Lower lobe of right lung (tissue), 2 donors: ENCODE data around the gene NFATC3. TPM values are rescaled to one million over a fixed set of nuclear protein-coding genes. Genes with fewer than 3 reads are reported as not detected.
A peak's percentile ranks its signal among the peaks of the same experiment; 100 is the strongest.

ENCODE experiments used
- ATAC-seq, 2 donors: fragments of 200-7000 bp; cut with Tn5 transposase; one replicate each; pipeline ENCODE4 v1.9.1; 2020 to 2022; ENCODE audit warnings: mild to moderate bottlenecking in 2 of 2, moderate library complexity in 2 of 2
- DNase-seq: peaks from one replicate; pipeline ENCODE4 v3.0.0-alpha.2; 2020
- H3K27ac ChIP-seq: fragments of 200-600 bp; one replicate; pipeline ENCODE4 v1.8.0; 2022
- H3K27me3 ChIP-seq: fragments of 200-600 bp; one replicate; pipeline ENCODE4 v1.8.0; 2022; ENCODE audit warnings: low read depth
- H3K36me3 ChIP-seq: fragments of 200-600 bp; one replicate; pipeline ENCODE4 v1.8.0; 2022; ENCODE audit warnings: mild to moderate bottlenecking
- H3K4me1 ChIP-seq: fragments of 200-600 bp; one replicate; pipeline ENCODE4 v1.8.0; 2022
- H3K4me3 ChIP-seq: fragments of 200-600 bp; one replicate; pipeline ENCODE4 v1.8.0; 2022; ENCODE audit warnings: mild to moderate bottlenecking
- H3K9me3 ChIP-seq: fragments of 200-600 bp; one replicate; pipeline ENCODE4 v1.8.0; 2022
- intact Hi-C: fragments of 100-400 bp; cut with DNase I; formaldehyde crosslinking; loops from one replicate; pipeline ENCODE4 v1.11.0; 2022
- total RNA-seq: library from RNA; stranded (reverse); fragmentation: NEBNext Ultra II Directional; extraction: Animal tissue kit (Norgen Biotek cat#: 25700); gene quantifications from one replicate; pipeline ENCODE4 v1.2.1, GENCODE V29; 2021
- TF ChIP-seq, protein P1 (sequence below): fragments of 200-600 bp; IDR thresholded peaks from one replicate; pipeline ENCODE4 v1.8.0; 2022; ENCODE audit warnings: antibody characterized with exemption, mild to moderate bottlenecking
- donor health status: DM: no; HTN: yes; CAD: no; lungs with severe emphysema.

NFATC3 gene
- total RNA-seq, 1 donor from 2014 or later = 61.6 TPM

DNA sequence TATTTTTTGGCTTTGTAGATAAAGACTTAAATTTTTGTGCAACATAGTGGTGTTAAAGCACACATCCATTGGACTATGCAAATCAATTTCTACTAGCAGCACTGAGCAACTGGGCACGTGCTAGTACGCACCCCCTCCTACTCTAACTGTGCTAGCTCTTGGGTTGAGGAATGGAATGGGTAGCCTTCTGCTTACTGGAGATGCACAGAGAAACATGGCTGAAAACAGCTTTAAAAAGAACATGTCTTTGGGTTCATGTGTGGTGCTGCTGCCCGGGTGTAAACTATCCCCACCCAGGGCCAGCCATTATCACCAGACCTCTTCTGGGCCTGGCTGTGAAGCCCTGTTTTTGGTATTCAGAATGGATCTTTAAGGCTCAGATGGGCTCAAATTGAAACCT lies 143.5 kb downstream of the NFATC3 start:
- DNase-seq (no peak), ATAC-seq (no peak)
- peaks cover 30% of the 10 kb centered on the region for H3K4me1 ChIP-seq
- TF ChIP-seq, protein P1, sequence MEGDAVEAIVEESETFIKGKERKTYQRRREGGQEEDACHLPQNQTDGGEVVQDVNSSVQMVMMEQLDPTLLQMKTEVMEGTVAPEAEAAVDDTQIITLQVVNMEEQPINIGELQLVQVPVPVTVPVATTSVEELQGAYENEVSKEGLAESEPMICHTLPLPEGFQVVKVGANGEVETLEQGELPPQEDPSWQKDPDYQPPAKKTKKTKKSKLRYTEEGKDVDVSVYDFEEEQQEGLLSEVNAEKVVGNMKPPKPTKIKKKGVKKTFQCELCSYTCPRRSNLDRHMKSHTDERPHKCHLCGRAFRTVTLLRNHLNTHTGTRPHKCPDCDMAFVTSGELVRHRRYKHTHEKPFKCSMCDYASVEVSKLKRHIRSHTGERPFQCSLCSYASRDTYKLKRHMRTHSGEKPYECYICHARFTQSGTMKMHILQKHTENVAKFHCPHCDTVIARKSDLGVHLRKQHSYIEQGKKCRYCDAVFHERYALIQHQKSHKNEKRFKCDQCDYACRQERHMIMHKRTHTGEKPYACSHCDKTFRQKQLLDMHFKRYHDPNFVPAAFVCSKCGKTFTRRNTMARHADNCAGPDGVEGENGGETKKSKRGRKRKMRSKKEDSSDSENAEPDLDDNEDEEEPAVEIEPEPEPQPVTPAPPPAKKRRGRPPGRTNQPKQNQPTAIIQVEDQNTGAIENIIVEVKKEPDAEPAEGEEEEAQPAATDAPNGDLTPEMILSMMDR = no peak
- intact Hi-C loops = no loop called here
- peaks cover 71% of the 10 kb centered on the region for H3K36me3 ChIP-seq
- no peak overlapping the region for H3K4me3 ChIP-seq
- H3K27ac ChIP-seq = peak overlapping the region; percentile 46
- no peaks in the 10 kb centered on the region for H3K27me3 ChIP-seq
- no peaks in the 10 kb centered on the region for H3K9me3 ChIP-seq

DNA sequence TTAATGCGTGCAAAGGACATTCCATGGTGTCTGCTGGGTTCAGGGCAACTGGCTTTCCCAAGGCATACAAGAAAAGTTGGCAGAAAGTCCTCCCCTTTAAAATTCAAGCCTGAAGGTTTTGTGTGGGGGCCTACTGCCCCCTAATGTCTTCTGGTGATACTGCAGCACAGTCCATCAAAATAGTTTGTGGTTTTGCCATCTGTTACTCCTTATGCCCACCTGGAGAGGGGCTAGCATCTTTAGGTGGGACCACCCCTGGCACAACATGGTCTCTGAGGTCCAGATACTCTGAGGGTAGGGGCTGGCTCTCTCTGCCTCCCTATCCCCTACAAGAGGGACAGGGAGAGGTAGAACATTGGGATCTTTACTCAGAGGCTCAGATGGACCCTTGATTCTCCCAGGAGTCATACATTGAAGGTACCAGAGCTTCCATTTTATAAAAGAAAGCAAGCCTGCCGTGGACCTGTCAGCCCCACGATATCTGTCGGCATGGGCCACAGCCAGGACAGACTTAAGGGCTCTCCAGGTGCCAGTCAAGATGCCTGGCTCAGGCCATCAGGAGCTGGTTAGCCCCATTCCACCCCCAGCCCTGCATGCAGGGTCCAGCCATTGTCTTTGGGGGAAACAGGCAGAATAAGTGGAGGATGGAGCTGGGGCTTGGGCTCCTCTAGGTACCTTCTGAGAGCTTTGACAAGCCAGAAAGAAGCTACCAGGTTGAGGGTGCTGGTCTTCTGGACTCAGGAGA lies 144.4 kb downstream of the NFATC3 start:
- Histone ChIP-seq H3K4me3 (no peak overlapping the region), H3K9me3 (no peaks in the 10 kb centered on the region), H3K36me3 (peaks cover 71% of the 10 kb centered on the region), H3K27me3 (no peaks in the 10 kb centered on the region), H3K27ac (no peak overlapping the region), H3K4me1 (peaks cover 38% of the 10 kb centered on the region)
- TF ChIP-seq, protein P1 = peak; percentile 84
- DNase-seq (no peak), ATAC-seq (peak; percentile 12 to 15)
- intact Hi-C loops = no loop called here

DNA sequence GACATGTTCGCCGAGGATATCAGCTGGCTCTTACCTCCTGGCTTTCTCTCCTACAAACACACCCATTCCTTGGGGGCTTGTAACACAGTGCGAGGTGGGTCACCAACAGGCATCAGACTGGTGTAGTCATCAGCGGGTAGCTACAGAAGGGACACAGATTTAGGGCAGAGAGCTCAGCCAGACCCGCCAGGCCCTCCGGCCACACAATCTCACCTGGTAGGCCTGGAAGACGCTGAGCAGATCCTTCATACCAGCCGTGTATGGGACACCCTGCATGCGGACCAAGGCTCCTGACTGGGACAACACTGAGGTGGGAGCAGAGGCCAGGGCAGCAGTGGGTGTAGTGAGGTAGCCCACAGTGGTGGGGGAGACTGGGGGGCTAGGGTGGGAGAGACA lies 145.0 kb downstream of the NFATC3 start:
- peaks cover 38% of the 10 kb centered on the region for H3K4me1 ChIP-seq
- H3K9me3 ChIP-seq = no peaks in the 10 kb centered on the region
- no peak overlapping the region for H3K4me3 ChIP-seq
- TF ChIP-seq, protein P1 = no peak
- ATAC-seq (no peak), DNase-seq (no peak)
- H3K27ac ChIP-seq = no peak overlapping the region
- H3K36me3 ChIP-seq = peaks cover 71% of the 10 kb centered on the region
- H3K27me3 ChIP-seq = no peaks in the 10 kb centered on the region
- intact Hi-C loops = no loop called here

DNA sequence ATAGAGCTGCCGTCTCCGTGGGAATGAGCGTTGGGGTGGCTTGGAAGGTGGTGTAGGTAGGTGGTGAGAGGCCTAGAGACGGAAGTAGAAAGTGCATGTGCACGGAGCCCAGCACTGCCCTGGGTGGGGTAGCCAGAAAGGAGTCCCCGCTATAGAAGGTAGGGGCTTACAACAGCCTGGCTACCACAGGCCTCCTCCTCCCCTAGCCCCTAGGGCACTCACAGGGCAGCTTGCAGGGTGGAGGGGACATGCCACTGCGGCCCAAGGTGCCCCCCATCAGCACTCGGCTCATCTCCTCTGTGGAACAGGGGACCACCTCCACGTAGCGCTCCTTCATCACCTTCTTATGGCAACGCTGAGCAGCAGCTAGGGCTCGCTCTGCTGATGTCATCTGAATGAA lies 145.8 kb downstream of the NFATC3 start:
- ATAC-seq (no peak), DNase-seq (no peak)
- H3K4me1 ChIP-seq = peaks cover 38% of the 10 kb centered on the region
- H3K9me3 ChIP-seq = no peaks in the 10 kb centered on the region
- H3K36me3 ChIP-seq = peaks cover 71% of the 10 kb centered on the region
- TF ChIP-seq, protein P1 = no peak
- intact Hi-C loops = no loop called here
- no peak overlapping the region for H3K27ac ChIP-seq
- no peak overlapping the region for H3K4me3 ChIP-seq
- no peaks in the 10 kb centered on the region for H3K27me3 ChIP-seq

DNA sequence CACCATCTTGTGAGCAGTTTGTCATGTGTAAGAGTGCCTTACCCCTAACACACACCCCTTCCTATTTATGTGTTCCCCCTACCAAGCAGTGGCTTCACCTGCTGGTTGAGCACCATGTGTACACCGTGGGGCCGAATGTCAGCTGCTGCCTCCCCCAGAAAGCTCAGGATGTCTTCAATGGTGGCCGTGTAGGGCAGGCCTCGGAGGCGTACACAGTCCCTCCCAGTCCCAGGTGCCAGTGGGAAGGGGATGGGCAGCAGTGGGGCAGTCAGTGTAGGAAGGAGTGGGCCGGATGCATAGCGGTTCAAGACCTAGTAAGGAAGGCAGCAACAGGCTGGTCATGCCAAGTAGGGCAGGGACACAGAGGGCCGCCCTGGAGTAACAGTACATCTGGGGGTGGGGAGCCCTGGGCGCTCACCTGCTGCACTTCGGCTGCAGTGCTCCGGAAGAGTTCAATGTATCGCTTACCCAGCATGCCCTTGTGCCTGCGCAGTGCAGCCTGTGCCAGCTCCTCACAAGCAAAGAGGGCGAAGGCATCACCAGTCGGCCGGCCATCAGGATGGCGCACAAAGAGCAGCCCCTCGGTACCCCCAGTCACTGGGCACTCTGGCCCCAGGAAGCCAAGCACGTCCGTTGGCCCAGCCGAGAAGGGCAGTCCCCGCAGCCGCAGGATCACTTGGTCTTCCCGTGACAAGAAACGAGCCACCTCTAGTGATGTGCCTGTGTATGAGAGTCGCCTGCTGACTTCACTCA lies 146.4 kb downstream of the NFATC3 start:
- ATAC-seq (no peak), DNase-seq (no peak)
- Histone ChIP-seq H3K27ac (no peak overlapping the region), H3K36me3 (peaks cover 66% of the 10 kb centered on the region), H3K4me3 (no peak overlapping the region), H3K9me3 (no peaks in the 10 kb centered on the region), H3K4me1 (peaks cover 43% of the 10 kb centered on the region), H3K27me3 (no peaks in the 10 kb centered on the region)
- intact Hi-C loops = no loop called here
- TF ChIP-seq, protein P1 = no peak
